SK-N-SH treated with all-trans-retinoic acid at 6 μM for 48 hours (cell line): ENCODE measurements around the gene TPK1.

Experiments used
- ATAC-seq: fragments of 200-7000 bp; cut with Tn5 transposase; 3 replicates; pipeline ENCODE4 v1.9.1; 2020; ENCODE audit warnings: mild to moderate bottlenecking, moderate library complexity
- ARNTL ChIP-seq: fragments of 450-650 bp; formaldehyde crosslinking; IDR thresholded peaks from 2 replicates; pipeline ENCODE4 v1.5.0; 2020; ENCODE audit warnings: low read depth, mild to moderate bottlenecking, moderate library complexity, borderline replicate concordance
- BACH2 ChIP-seq: fragments of 250-450 bp; sonication (Bioruptor Pico); IDR thresholded peaks from 2 replicates; pipeline ENCODE4 v1.9.0; 2021; ENCODE audit warnings: mild to moderate bottlenecking, borderline replicate concordance
- CSDC2 ChIP-seq: fragments of 250-450 bp; sonication (Bioruptor Pico); IDR thresholded peaks from 2 replicates; pipeline ENCODE4 v1.5.0; 2020; ENCODE audit warnings: mild to moderate bottlenecking, moderate library complexity
- ESRRG ChIP-seq: fragments of 250-450 bp; sonication (Bioruptor Pico); IDR thresholded peaks from 2 replicates; pipeline ENCODE4 v1.6.1; 2021; ENCODE audit warnings: mild to moderate bottlenecking
- GLIS3 ChIP-seq: fragments of 250-450 bp; sonication (Bioruptor Pico); IDR thresholded peaks from 2 replicates; pipeline ENCODE4 v1.5.0; 2020; ENCODE audit warnings: mild to moderate bottlenecking, moderate library complexity
- ISL1 ChIP-seq: fragments of 250-450 bp; sonication (Bioruptor Pico); IDR thresholded peaks from 2 replicates; pipeline ENCODE4 v2.1.2; 2022; ENCODE audit warnings: mild to moderate bottlenecking, moderate library complexity
- OSR1 ChIP-seq: fragments of 250-450 bp; sonication (Bioruptor Pico); IDR thresholded peaks from 2 replicates; pipeline ENCODE4 v1.8.0; 2022; ENCODE audit warnings: moderate library complexity, mild to moderate bottlenecking, inconsistent platforms
- PATZ1 ChIP-seq: fragments of 250-450 bp; sonication (Bioruptor Pico); IDR thresholded peaks from 2 replicates; pipeline ENCODE4 v1.8.0; 2020; ENCODE audit warnings: mild to moderate bottlenecking, moderate library complexity, borderline replicate concordance
- PPARA ChIP-seq: fragments of 250-450 bp; sonication (Bioruptor Pico); IDR thresholded peaks from 2 replicates; pipeline ENCODE4 v1.5.0; 2020; ENCODE audit warnings: mild to moderate bottlenecking, borderline replicate concordance
- RARB ChIP-seq: fragments of 250-450 bp; sonication (Bioruptor Pico); IDR thresholded peaks from 2 replicates; pipeline ENCODE4 v1.8.0; 2021; ENCODE audit warnings: mild to moderate bottlenecking, moderate library complexity
- TCF4 ChIP-seq: fragments of 250-450 bp; sonication (Bioruptor Pico); IDR thresholded peaks from 2 replicates; pipeline ENCODE4 v1.8.0; 2021; ENCODE audit warnings: mild to moderate bottlenecking, moderate library complexity, borderline replicate concordance
- TOX ChIP-seq: fragments of 250-450 bp; sonication (Bioruptor Pico); IDR thresholded peaks from 2 replicates; pipeline ENCODE4 v1.8.0; 2021; ENCODE audit warnings: mild to moderate bottlenecking, moderate library complexity, borderline replicate concordance
- ZC3H10 ChIP-seq: fragments of 250-450 bp; sonication (Bioruptor Pico); IDR thresholded peaks from 2 replicates; pipeline ENCODE4 v1.5.1; 2021; ENCODE audit warnings: mild to moderate bottlenecking, moderate library complexity
- ZFP30 ChIP-seq: fragments of 450-650 bp; formaldehyde crosslinking; IDR thresholded peaks from 2 replicates; pipeline ENCODE4 v1.5.0; 2022; ENCODE audit warnings: mild to moderate bottlenecking, moderate library complexity
- ZNF565 ChIP-seq: fragments of 450-650 bp; formaldehyde crosslinking; conservative IDR thresholded peaks from 2 replicates; pipeline ENCODE4 v1.5.0; 2020; ENCODE audit warnings: low read depth, mild to moderate bottlenecking, moderate library complexity
- ZNF70 ChIP-seq: fragments of 450-650 bp; formaldehyde crosslinking; IDR thresholded peaks from 2 replicates; pipeline ENCODE4 v1.5.0; 2020; ENCODE audit warnings: mild to moderate bottlenecking, moderate library complexity
- ZNF8 ChIP-seq: fragments of 450-650 bp; formaldehyde crosslinking; IDR thresholded peaks from 2 replicates; pipeline ENCODE4 v1.5.0; 2020; ENCODE audit warnings: mild to moderate bottlenecking, moderate library complexity
- TF ChIP-seq, protein P1 (sequence below): fragments of 250-450 bp; sonication (Bioruptor Pico); IDR thresholded peaks from 2 replicates; pipeline ENCODE4 v1.8.0; 2021; ENCODE audit warnings: low read depth, mild to moderate bottlenecking, moderate library complexity, borderline replicate concordance
- TF ChIP-seq, protein P2 (sequence below): fragments of 250-450 bp; sonication (Bioruptor Pico); IDR thresholded peaks from 2 replicates; pipeline ENCODE4 v1.5.1; 2020; ENCODE audit warnings: low read depth, mild to moderate bottlenecking, moderate library complexity
- TF ChIP-seq, protein P3 (sequence below): fragments of 250-450 bp; sonication (Bioruptor Pico); IDR thresholded peaks from 2 replicates; pipeline ENCODE4 v1.5.1; 2021; ENCODE audit warnings: mild to moderate bottlenecking, moderate library complexity

TPK1 gene

GRCh38 chr7:144826208-144826607, 9.6 kb downstream of the TPK1 start:
- peak; percentile 31 for ATAC-seq
- TF ChIP-seq GLIS3 (no peak), ZC3H10 (CRISPR knock-in tag) (no peak), ZNF70 (CRISPR knock-in tag) (no peak)

DNA sequence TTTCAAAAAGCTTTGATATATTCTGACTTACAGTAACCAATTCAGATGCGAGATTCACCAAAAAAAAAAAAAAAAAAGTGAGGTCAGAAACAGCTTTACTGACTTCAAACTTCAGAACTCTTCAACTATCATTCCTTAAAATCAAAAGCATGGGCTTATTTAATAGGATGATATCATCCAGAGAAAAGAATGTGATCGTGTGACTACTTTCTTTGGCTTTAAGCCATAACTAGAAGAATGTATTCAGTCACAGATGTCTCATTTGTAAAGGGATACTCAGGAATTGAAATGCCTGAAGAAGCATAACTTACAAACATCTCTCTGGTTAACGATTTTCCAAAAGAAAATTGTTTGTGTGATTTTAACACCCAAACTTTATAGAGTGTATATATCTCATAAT, 11.5 kb downstream of the TPK1 start:
- TF ChIP-seq, protein P1, sequence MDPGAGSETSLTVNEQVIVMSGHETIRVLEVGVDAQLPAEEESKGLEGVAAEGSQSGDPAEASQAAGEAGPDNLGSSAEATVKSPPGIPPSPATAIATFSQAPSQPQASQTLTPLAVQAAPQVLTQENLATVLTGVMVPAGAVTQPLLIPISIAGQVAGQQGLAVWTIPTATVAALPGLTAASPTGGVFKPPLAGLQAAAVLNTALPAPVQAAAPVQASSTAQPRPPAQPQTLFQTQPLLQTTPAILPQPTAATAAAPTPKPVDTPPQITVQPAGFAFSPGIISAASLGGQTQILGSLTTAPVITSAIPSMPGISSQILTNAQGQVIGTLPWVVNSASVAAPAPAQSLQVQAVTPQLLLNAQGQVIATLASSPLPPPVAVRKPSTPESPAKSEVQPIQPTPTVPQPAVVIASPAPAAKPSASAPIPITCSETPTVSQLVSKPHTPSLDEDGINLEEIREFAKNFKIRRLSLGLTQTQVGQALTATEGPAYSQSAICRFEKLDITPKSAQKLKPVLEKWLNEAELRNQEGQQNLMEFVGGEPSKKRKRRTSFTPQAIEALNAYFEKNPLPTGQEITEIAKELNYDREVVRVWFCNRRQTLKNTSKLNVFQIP: no peak
- TF ChIP-seq, protein P2, sequence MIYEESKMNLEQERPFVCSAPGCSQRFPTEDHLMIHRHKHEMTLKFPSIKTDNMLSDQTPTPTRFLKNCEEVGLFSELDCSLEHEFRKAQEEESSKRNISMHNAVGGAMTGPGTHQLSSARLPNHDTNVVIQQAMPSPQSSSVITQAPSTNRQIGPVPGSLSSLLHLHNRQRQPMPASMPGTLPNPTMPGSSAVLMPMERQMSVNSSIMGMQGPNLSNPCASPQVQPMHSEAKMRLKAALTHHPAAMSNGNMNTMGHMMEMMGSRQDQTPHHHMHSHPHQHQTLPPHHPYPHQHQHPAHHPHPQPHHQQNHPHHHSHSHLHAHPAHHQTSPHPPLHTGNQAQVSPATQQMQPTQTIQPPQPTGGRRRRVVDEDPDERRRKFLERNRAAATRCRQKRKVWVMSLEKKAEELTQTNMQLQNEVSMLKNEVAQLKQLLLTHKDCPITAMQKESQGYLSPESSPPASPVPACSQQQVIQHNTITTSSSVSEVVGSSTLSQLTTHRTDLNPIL: no peak
- TF ChIP-seq ISL1 (CRISPR knock-in tag) (peak; percentile 44; the same call in 1 of the 2 replicates), OSR1 (CRISPR knock-in tag) (no peak), ARNTL (CRISPR knock-in tag) (no peak), CSDC2 (CRISPR knock-in tag) (no peak)
- TF ChIP-seq, protein P3, sequence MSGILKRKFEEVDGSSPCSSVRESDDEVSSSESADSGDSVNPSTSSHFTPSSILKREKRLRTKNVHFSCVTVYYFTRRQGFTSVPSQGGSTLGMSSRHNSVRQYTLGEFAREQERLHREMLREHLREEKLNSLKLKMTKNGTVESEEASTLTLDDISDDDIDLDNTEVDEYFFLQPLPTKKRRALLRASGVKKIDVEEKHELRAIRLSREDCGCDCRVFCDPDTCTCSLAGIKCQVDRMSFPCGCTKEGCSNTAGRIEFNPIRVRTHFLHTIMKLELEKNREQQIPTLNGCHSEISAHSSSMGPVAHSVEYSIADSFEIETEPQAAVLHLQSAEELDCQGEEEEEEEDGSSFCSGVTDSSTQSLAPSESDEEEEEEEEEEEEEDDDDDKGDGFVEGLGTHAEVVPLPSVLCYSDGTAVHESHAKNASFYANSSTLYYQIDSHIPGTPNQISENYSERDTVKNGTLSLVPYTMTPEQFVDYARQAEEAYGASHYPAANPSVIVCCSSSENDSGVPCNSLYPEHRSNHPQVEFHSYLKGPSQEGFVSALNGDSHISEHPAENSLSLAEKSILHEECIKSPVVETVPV (CRISPR knock-in tag): no peak
- TF ChIP-seq, all 23 proteins: peak for 1
- peak; percentile 87 for ATAC-seq

DNA sequence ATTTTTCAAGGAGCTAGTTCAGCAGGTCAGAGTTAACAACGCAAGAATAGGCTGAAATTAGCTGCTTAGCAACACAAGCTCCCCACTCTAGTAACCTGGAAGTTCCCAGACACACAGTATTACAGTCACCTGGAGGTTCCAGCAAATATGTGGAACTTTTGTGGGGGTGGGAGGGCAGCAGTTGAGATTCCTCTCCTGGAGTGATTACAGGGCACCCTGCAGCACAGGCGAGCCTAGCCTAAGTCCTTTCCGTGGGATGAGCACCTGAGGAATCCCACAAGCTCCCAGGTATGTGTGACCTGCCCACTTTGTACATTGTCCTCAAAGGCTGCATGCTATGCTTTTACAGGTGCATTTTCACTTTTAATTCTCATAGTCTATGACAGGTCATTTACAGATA, 13.6 kb downstream of the TPK1 start:
- ATAC-seq: no peak

DNA sequence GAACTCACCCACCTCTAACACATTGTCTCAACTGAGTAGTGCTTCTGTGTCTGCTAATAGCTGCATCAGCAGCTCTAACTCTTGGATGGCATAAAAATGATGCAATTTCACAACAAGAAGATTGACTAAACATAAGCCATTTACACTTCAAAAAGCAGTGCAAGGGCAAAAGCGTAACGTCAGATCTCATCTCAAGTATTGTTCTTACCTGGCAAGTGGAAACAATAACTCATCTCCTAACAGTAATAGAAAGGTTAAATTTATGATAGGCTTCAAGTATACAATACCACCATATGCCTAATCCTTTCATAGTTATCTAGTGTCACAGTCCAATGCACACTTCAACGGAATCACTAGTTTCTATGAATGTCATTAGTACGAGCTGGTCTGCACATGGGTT, 14.8 kb downstream of the TPK1 start:
- ATAC-seq: no peak
- TF ChIP-seq ISL1 (CRISPR knock-in tag): no peak
- TF ChIP-seq BACH2 (CRISPR knock-in tag): no peak
- no peak for TF ChIP-seq TOX (CRISPR knock-in tag)
- no peak for TF ChIP-seq ESRRG (CRISPR knock-in tag)
- TF ChIP-seq ZFP30 (CRISPR knock-in tag): no peak
- no peak for TF ChIP-seq PPARA (CRISPR knock-in tag)
- TF ChIP-seq ZC3H10 (CRISPR knock-in tag): no peak
- no peak for TF ChIP-seq PATZ1 (CRISPR knock-in tag)
- no peak for TF ChIP-seq ARNTL (CRISPR knock-in tag)
- TF ChIP-seq, protein P1: no peak
- no peak for TF ChIP-seq ZNF70 (CRISPR knock-in tag)
- TF ChIP-seq ZNF565 (CRISPR knock-in tag): no peak
- TF ChIP-seq, protein P3 (CRISPR knock-in tag): no peak
- TF ChIP-seq TCF4 (CRISPR knock-in tag): no peak
- no peak for TF ChIP-seq ZNF8

More for the DNA sequence above, 13.6 kb downstream of the TPK1 start:
- no peak for TF ChIP-seq RARB (CRISPR knock-in tag)
